GM12872 (cell line): ENCODE results near the gene SMARCAL1.

ENCODE experiments used
- TF ChIP-seq, protein P1 (sequence below): IDR thresholded peaks from 3 replicates; pipeline ENCODE4 v1.5.1; 2011; ENCODE audit warnings: low read depth, mild to moderate bottlenecking, low read length, moderate library complexity; ENCODE audit not compliant: insufficient read depth

The SMARCAL1 gene

DNA sequence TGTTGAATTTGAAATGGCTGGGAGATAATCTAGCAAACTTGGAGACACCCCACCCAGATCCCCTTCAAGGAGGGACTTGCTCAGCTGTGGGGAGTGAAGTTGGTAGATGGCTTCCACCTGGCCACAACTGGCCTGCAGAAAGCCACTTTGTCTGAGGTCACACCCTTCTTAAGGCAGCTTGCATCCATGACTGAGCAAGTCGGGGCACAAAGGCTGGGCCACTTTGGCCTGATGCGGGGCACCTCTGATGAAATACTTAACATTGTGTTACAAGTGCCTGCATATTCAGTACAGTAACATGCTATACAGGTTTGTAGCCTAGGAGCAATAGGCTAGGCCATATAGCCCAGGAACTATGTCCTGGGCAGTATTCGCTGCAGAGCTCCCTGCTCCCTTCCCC, 73.0 kb downstream of the SMARCAL1 start:
- TF ChIP-seq, protein P1, sequence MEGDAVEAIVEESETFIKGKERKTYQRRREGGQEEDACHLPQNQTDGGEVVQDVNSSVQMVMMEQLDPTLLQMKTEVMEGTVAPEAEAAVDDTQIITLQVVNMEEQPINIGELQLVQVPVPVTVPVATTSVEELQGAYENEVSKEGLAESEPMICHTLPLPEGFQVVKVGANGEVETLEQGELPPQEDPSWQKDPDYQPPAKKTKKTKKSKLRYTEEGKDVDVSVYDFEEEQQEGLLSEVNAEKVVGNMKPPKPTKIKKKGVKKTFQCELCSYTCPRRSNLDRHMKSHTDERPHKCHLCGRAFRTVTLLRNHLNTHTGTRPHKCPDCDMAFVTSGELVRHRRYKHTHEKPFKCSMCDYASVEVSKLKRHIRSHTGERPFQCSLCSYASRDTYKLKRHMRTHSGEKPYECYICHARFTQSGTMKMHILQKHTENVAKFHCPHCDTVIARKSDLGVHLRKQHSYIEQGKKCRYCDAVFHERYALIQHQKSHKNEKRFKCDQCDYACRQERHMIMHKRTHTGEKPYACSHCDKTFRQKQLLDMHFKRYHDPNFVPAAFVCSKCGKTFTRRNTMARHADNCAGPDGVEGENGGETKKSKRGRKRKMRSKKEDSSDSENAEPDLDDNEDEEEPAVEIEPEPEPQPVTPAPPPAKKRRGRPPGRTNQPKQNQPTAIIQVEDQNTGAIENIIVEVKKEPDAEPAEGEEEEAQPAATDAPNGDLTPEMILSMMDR: no peak

GRCh38 chr2:216485745-216486144, 73.5 kb downstream of the SMARCAL1 start:
- TF ChIP-seq, protein P1: no peak

GRCh38 chr2:216486271-216486670, 74.0 kb downstream of the SMARCAL1 start:
- TF ChIP-seq, protein P1: no peak

- TF ChIP-seq, protein P1: no peak
Measured at GRCh38 chr2:216486708-216487107, 74.4 kb downstream of the SMARCAL1 start.

GRCh38 chr2:216490061-216490460, 77.8 kb downstream of the SMARCAL1 start:
- TF ChIP-seq, protein P1: no peak

GRCh38 chr2:216491793-216492596, 79.7 kb downstream of the SMARCAL1 start:
- TF ChIP-seq, protein P1: no peak

GRCh38 chr2:216492597-216493333, 80.5 kb downstream of the SMARCAL1 start:
- TF ChIP-seq, protein P1: no peak
